ENCODE results near the gene SPEF1.

Gene SPEF1

GRCh38 chr20:3728876-3729275 is 52.4 kb downstream of the SPEF1 start:
- no peak for DNase-seq

DNA sequence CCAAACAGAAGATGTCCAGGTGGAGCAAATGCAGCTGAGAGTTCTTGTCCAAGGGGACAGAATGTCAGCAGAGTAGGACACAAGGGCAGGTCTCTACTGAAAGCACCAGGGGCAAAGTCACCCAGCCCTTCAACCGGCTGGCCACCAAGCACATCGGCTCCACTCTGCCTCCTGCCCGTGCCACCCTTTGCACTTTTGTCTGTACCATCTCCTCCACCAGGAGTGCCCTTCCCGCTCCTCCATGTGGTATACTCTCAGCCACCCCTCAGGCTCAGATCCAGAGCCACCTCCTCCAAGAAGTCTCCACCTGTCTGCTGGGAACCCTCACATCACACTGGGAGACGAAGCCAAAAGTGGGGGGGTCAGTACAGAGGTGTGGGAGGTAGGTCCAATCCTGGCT is 52.9 kb downstream of the SPEF1 start:
- DNase-seq, result no peak
